Neural cell (in vitro differentiated cells): ENCODE data around the gene MIPOL1.

Experiments used
- EP300 ChIP-seq: fragments of 450-650 bp; conservative IDR thresholded peaks from 2 replicates; pipeline ENCODE4 v1.6.1; 2014; ENCODE audit warnings: antibody characterized with exemption, mild to moderate bottlenecking, moderate library complexity; ENCODE audit not compliant: poor library complexity, severe bottlenecking
- EZH2 ChIP-seq: fragments of 200-600, 300-800 bp; shearing (Covaris generic), sonication (generic); IDR thresholded peaks from 2 replicates; pipeline ENCODE4 v1.6.1; 2014; ENCODE audit warnings: antibody characterized with exemption, low read length, borderline replicate concordance, mild to moderate bottlenecking; ENCODE audit not compliant: insufficient read depth, poor library complexity, severe bottlenecking
- POLR2AphosphoS5 ChIP-seq: IDR thresholded peaks from 2 replicates; pipeline ENCODE4 v1.6.1; 2012
- RAD21 ChIP-seq: fragments of 450-650 bp; conservative IDR thresholded peaks from 2 replicates; pipeline ENCODE4 v1.6.1; 2014; ENCODE audit warnings: antibody characterized with exemption, mild to moderate bottlenecking, moderate library complexity
- TAF1 ChIP-seq: IDR thresholded peaks from 2 replicates; pipeline ENCODE4 v1.6.1; 2012; ENCODE audit warnings: low read depth
- TF ChIP-seq, protein P1 (sequence below): IDR thresholded peaks from 2 replicates; pipeline ENCODE4 v1.6.1; 2012; ENCODE audit warnings: borderline replicate concordance
- TF ChIP-seq, protein P2 (sequence below): fragments of 450-650 bp; IDR thresholded peaks from 2 replicates; pipeline ENCODE4 v1.5.1; 2014; ENCODE audit warnings: antibody characterized with exemption, mild to moderate bottlenecking, moderate library complexity; ENCODE audit not compliant: poor library complexity, severe bottlenecking

GRCh38 chr14:37470251-37470650 lies 272.5 kb downstream of the MIPOL1 start:
- TF ChIP-seq POLR2AphosphoS5 (no peak), EP300 (no peak), TAF1 (no peak), RAD21 (no peak), EZH2 (no peak)
- TF ChIP-seq, protein P1, sequence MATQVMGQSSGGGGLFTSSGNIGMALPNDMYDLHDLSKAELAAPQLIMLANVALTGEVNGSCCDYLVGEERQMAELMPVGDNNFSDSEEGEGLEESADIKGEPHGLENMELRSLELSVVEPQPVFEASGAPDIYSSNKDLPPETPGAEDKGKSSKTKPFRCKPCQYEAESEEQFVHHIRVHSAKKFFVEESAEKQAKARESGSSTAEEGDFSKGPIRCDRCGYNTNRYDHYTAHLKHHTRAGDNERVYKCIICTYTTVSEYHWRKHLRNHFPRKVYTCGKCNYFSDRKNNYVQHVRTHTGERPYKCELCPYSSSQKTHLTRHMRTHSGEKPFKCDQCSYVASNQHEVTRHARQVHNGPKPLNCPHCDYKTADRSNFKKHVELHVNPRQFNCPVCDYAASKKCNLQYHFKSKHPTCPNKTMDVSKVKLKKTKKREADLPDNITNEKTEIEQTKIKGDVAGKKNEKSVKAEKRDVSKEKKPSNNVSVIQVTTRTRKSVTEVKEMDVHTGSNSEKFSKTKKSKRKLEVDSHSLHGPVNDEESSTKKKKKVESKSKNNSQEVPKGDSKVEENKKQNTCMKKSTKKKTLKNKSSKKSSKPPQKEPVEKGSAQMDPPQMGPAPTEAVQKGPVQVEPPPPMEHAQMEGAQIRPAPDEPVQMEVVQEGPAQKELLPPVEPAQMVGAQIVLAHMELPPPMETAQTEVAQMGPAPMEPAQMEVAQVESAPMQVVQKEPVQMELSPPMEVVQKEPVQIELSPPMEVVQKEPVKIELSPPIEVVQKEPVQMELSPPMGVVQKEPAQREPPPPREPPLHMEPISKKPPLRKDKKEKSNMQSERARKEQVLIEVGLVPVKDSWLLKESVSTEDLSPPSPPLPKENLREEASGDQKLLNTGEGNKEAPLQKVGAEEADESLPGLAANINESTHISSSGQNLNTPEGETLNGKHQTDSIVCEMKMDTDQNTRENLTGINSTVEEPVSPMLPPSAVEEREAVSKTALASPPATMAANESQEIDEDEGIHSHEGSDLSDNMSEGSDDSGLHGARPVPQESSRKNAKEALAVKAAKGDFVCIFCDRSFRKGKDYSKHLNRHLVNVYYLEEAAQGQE: no peak
- TF ChIP-seq, protein P2, sequence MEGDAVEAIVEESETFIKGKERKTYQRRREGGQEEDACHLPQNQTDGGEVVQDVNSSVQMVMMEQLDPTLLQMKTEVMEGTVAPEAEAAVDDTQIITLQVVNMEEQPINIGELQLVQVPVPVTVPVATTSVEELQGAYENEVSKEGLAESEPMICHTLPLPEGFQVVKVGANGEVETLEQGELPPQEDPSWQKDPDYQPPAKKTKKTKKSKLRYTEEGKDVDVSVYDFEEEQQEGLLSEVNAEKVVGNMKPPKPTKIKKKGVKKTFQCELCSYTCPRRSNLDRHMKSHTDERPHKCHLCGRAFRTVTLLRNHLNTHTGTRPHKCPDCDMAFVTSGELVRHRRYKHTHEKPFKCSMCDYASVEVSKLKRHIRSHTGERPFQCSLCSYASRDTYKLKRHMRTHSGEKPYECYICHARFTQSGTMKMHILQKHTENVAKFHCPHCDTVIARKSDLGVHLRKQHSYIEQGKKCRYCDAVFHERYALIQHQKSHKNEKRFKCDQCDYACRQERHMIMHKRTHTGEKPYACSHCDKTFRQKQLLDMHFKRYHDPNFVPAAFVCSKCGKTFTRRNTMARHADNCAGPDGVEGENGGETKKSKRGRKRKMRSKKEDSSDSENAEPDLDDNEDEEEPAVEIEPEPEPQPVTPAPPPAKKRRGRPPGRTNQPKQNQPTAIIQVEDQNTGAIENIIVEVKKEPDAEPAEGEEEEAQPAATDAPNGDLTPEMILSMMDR: no peak
